Measurements from ENCODE around the gene ZNF169. TPM values are rescaled to one million over a fixed set of nuclear protein-coding genes. Genes with fewer than 3 reads are reported as not detected.
"Not testable (repeated sequence)": the region's sequence is repeated elsewhere in the genome, so short reads cannot be mapped to it uniquely, and the experiment has no call there.

Gene ZNF169
- total RNA-seq, 1 donor from 2014 or later, result 3.8 TPM

- not testable (repeated sequence) for DNase-seq (ENCODE audit: low read depth, low spot score)
These were observed 88.4 kb downstream of the ZNF169 start for GRCh38 chr9:94347451-94347850.

- DNase-seq (ENCODE audit: low read depth, low spot score), result not testable (repeated sequence)
These were observed 89.7 kb downstream of the ZNF169 start for GRCh38 chr9:94348754-94349153.

Other genes starting within 250 kb of the ZNF169 start
- 8.3 and 8.8 TPM in 2 replicates for gene PTPDC1, start 174.8 kb upstream of the ZNF169 start, total RNA-seq
- gene NUTM2F, start 69.3 kb downstream of the ZNF169 start, total RNA-seq, result not detected in 2 replicates